Measurements from ENCODE around the gene ARPC1B.

- TF ChIP-seq, protein P1, sequence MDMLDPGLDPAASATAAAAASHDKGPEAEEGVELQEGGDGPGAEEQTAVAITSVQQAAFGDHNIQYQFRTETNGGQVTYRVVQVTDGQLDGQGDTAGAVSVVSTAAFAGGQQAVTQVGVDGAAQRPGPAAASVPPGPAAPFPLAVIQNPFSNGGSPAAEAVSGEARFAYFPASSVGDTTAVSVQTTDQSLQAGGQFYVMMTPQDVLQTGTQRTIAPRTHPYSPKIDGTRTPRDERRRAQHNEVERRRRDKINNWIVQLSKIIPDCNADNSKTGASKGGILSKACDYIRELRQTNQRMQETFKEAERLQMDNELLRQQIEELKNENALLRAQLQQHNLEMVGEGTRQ (IDR thresholded peaks at IDR 0.05; ENCODE audit: low read depth, low read length) = no peak
- TF ChIP-seq CTCF (conservative IDR thresholded peaks at IDR 0.05; ENCODE audit: low read depth, low read length) (no peak), POLR2A (IDR thresholded peaks at IDR 0.05; ENCODE audit: low read depth, low read length) (no peak), SMC3 (IDR thresholded peaks at IDR 0.05; ENCODE audit: low read depth, low read length) (no peak), RFX5 (IDR thresholded peaks at IDR 0.05; ENCODE audit: low read depth, low read length) (no peak), MXI1 (IDR thresholded peaks at IDR 0.05; ENCODE audit: borderline replicate concordance, low read depth, low read length) (no peak), MAZ (IDR thresholded peaks at IDR 0.05; ENCODE audit: borderline replicate concordance, low read depth, low read length) (no peak), NFE2L2 (IDR thresholded peaks at IDR 0.05; ENCODE audit: low read depth, low read length) (no peak), CHD1 (IDR thresholded peaks at IDR 0.05; ENCODE audit: low read depth, low read length) (no peak), RAD21 (IDR thresholded peaks at IDR 0.05; ENCODE audit: low read length) (no peak), CEBPB (IDR thresholded peaks at IDR 0.05; ENCODE audit: low read depth, low read length) (no peak)
Measured at GRCh38 chr7:99339595-99339994, 34.9 kb upstream of the ARPC1B start.
